Dendritic cell treated with granulocyte-macrophage colony-stimulating factor and Interleukin-4, amounts not matched to agents 40 ng/mL and 50 ng/mL, for 4 days (primary cell): ENCODE measurements around the gene AMIGO3.

ENCODE experiments used
- H3K27ac Mint-ChIP-seq: one replicate; pipeline ENCODE4 v1.8.0; 2022; ENCODE audit warnings: mild to moderate bottlenecking, mixed read lengths
- H3K27me3 Mint-ChIP-seq: one replicate; pipeline ENCODE4 v1.8.0; 2022; ENCODE audit warnings: mild to moderate bottlenecking, mixed read lengths
- H3K36me3 Mint-ChIP-seq: one replicate; pipeline ENCODE4 v1.8.0; 2022; ENCODE audit warnings: low read depth, mixed read lengths
- H3K4me1 Mint-ChIP-seq: one replicate; pipeline ENCODE4 v1.8.0; 2022; ENCODE audit warnings: low read depth, mixed read lengths
- H3K4me3 Mint-ChIP-seq: one replicate; pipeline ENCODE4 v1.8.0; 2022; ENCODE audit warnings: mild to moderate bottlenecking, moderate library complexity, mixed read lengths
- H3K9me3 Mint-ChIP-seq: one replicate; pipeline ENCODE4 v1.8.0; 2022; ENCODE audit warnings: mixed read lengths
- intact Hi-C: fragments of 100-400 bp; cut with micrococcal nuclease; formaldehyde crosslinking; loops from one replicate; pipeline ENCODE4 v1.15.0; 2022

AMIGO3 gene

GRCh38 chr3:49667701-49668413, 51.6 kb downstream of the AMIGO3 start:
- intact Hi-C loops: no loop called here
- H3K36me3 Mint-ChIP-seq: no peaks in the 10 kb centered on the region
- no peak overlapping the region for H3K4me3 Mint-ChIP-seq
- H3K27me3 Mint-ChIP-seq: peaks cover 22% of the 10 kb centered on the region
- H3K27ac Mint-ChIP-seq: no peak overlapping the region
- no peaks in the 10 kb centered on the region for H3K9me3 Mint-ChIP-seq
- H3K4me1 Mint-ChIP-seq: peaks cover 18% of the 10 kb centered on the region
